Right ventricle myocardium superior (tissue), 1 donor: Measurements from ENCODE around the gene TRIO. TPM values are rescaled to one million over a fixed set of nuclear protein-coding genes. Genes with fewer than 3 reads are reported as not detected.

ENCODE experiments used
- ATAC-seq: fragments of 200-7000 bp; cut with Tn5 transposase; one replicate; pipeline ENCODE4 v1.9.1; 2020; ENCODE audit warnings: mild to moderate bottlenecking; ENCODE audit not compliant: poor library complexity
- DNase-seq: peaks from one replicate; pipeline ENCODE4 v3.0.0-alpha.2; 2020
- intact Hi-C: fragments of 100-400 bp; cut with DNase I; formaldehyde crosslinking; loops from one replicate; pipeline ENCODE4 v1.11.2; 2022
- total RNA-seq: library from RNA; stranded (reverse); fragmentation: NEBNext Ultra II Directional; extraction: Animal tissue kit (Norgen Biotek cat#: 25700); gene quantifications from one replicate; pipeline ENCODE4 v1.2.1, GENCODE V29; 2021
- donor health status: DM: no; HTN: yes; CAD: no; lungs with severe emphysema.

TRIO gene
- total RNA-seq, 1 donor from 2014 or later: 56.0 TPM

GRCh38 chr5:14211818-14212803 lies 69.0 kb downstream of the TRIO start:
- intact Hi-C loops: no loop called here

GRCh38 chr5:14212838-14213237 lies 69.7 kb downstream of the TRIO start:
- ATAC-seq: no peak
- intact Hi-C loops: no loop called here
- no peak for DNase-seq

More at GRCh38 chr5:14211818-14212803, 69.0 kb downstream of the TRIO start:
- DNase-seq: no peak
- no peak for ATAC-seq

- no peak for ATAC-seq
- DNase-seq: no peak
- intact Hi-C loops: no loop called here
Measured at GRCh38 chr5:14213253-14213652, 70.1 kb downstream of the TRIO start.

GRCh38 chr5:14213813-14214585 lies 70.9 kb downstream of the TRIO start:
- intact Hi-C loops: no loop called here
- DNase-seq: no peak
- ATAC-seq: no peak

GRCh38 chr5:14215901-14216300 lies 72.8 kb downstream of the TRIO start:
- ATAC-seq (no peak), DNase-seq (no peak)
- intact Hi-C loops: no loop called here

GRCh38 chr5:14216372-14216771 lies 73.2 kb downstream of the TRIO start:
- intact Hi-C loops: no loop called here
- no peak for ATAC-seq
- DNase-seq: no peak

GRCh38 chr5:14216902-14217301 lies 73.8 kb downstream of the TRIO start:
- DNase-seq (no peak), ATAC-seq (peak; percentile 13)
- intact Hi-C loops: no loop called here

- DNase-seq: no peak
- intact Hi-C loops: no loop called here
- peak; percentile 69 for ATAC-seq
Measured at GRCh38 chr5:14217587-14217986, 74.4 kb downstream of the TRIO start.

GRCh38 chr5:14218011-14218410 lies 74.9 kb downstream of the TRIO start:
- ATAC-seq: no peak
- DNase-seq: no peak
- intact Hi-C loops: no loop called here

- peak; percentile 11 for ATAC-seq
Measured at GRCh38 chr5:14218480-14218879, 75.3 kb downstream of the TRIO start.

GRCh38 chr5:14218897-14219573 lies 75.9 kb downstream of the TRIO start:
- peak; percentile 52 for ATAC-seq
- no peak for DNase-seq
- intact Hi-C loops: no loop called here

More at GRCh38 chr5:14218480-14218879, 75.3 kb downstream of the TRIO start:
- DNase-seq: no peak
- intact Hi-C loops: no loop called here

GRCh38 chr5:14219800-14220512 lies 76.8 kb downstream of the TRIO start:
- no peak for ATAC-seq
- intact Hi-C loops: no loop called here
- no peak for DNase-seq

GRCh38 chr5:14220642-14221041 lies 77.5 kb downstream of the TRIO start:
- intact Hi-C loops: no loop called here
- DNase-seq (no peak), ATAC-seq (no peak)

- DNase-seq (no peak), ATAC-seq (no peak)
- intact Hi-C loops: no loop called here
Measured at GRCh38 chr5:14221732-14222131, 78.6 kb downstream of the TRIO start.

- intact Hi-C loops: no loop called here
- no peak for ATAC-seq
Measured at GRCh38 chr5:14222206-14222605, 79.1 kb downstream of the TRIO start.

GRCh38 chr5:14223372-14223771 lies 80.2 kb downstream of the TRIO start:
- ATAC-seq (no peak), DNase-seq (no peak)
- intact Hi-C loops: no loop called here

More at GRCh38 chr5:14222206-14222605, 79.1 kb downstream of the TRIO start:
- no peak for DNase-seq

- intact Hi-C loops: no loop called here
- ATAC-seq (no peak), DNase-seq (no peak)
Measured at GRCh38 chr5:14225173-14225834, 82.2 kb downstream of the TRIO start.

- ATAC-seq: no peak
- intact Hi-C loops: no loop called here
- no peak for DNase-seq
Measured at GRCh38 chr5:14226149-14226548, 83.0 kb downstream of the TRIO start.
